ENCODE measurements around the gene EIF4E2. TPM values are rescaled to one million over a fixed set of nuclear protein-coding genes. Genes with fewer than 3 reads are reported as not detected.

EIF4E2 gene
- total RNA-seq, 2 experiments from 2014 or later: 45.9 to 46.0 TPM

DNA sequence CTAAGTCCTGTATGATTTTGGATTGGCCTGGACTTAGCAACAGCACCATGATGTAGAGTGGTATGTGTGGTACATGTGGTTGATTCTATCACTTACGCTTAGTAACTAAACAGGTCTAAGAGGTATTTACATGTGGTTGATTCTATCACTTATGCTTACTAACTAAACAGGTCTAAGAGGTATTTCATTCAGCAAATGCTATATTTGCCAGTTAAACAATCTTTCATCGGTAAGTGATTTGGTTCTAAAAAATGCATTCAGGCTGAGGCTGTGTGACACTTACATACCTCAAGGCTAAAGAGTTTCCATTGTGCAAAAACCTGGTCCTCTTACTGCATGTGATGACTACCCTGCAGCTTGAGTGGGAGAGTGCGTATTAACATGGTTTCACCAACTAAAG, 13.1 kb downstream of the EIF4E2 start:
- ChIA-PET CTCF (no interaction called here), POLR2A (interaction anchor here (1.0 kb wide), 1 partner anchor 10 kb away, joined by 3 read pairs; no protein-coding TSS in a partner anchor)
- no peaks in the 10 kb centered on the region for H3K27me3 Mint-ChIP-seq
- peaks cover 87% of the 10 kb centered on the region for H3K36me3 ChIP-seq (ENCODE audit: insufficient read depth, low read length)
- ATAC-seq (ENCODE audit: poor library complexity) (no peak), DNase-seq (no peak)
- no peak overlapping the region for H3K4me3 ChIP-seq (ENCODE audit: low read length)
- H3K27me3 ChIP-seq (ENCODE audit: control insufficient read depth in 1 of 2, insufficient read depth in 2 of 2, low read length in 2 of 2): no peaks in the 10 kb centered on the region
- no peaks in the 10 kb centered on the region for H3K9me3 ChIP-seq (ENCODE audit: control insufficient read depth in 1 of 2, insufficient read depth in 1 of 2, low read length in 2 of 2)
- H3K27ac ChIP-seq (ENCODE audit: low read depth in 1 of 2, low read length in 2 of 2): no peak overlapping the region
- no peaks in the 10 kb centered on the region for H3K4me1 Mint-ChIP-seq (ENCODE audit: low read depth)
- peaks cover 96% of the 10 kb centered on the region for H3K36me3 Mint-ChIP-seq (ENCODE audit: low read depth)
- H3K27ac Mint-ChIP-seq: no peak overlapping the region
- H3K9me3 Mint-ChIP-seq: no peaks in the 10 kb centered on the region
- no peak overlapping the region for H3K4me3 Mint-ChIP-seq
- TF ChIP-seq, protein P1, sequence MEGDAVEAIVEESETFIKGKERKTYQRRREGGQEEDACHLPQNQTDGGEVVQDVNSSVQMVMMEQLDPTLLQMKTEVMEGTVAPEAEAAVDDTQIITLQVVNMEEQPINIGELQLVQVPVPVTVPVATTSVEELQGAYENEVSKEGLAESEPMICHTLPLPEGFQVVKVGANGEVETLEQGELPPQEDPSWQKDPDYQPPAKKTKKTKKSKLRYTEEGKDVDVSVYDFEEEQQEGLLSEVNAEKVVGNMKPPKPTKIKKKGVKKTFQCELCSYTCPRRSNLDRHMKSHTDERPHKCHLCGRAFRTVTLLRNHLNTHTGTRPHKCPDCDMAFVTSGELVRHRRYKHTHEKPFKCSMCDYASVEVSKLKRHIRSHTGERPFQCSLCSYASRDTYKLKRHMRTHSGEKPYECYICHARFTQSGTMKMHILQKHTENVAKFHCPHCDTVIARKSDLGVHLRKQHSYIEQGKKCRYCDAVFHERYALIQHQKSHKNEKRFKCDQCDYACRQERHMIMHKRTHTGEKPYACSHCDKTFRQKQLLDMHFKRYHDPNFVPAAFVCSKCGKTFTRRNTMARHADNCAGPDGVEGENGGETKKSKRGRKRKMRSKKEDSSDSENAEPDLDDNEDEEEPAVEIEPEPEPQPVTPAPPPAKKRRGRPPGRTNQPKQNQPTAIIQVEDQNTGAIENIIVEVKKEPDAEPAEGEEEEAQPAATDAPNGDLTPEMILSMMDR (IDR thresholded peaks at IDR 0.05): no peak
- intact Hi-C loops (cut with DNase I, micrococcal nuclease): no loop called here
- H3K4me1 ChIP-seq (ENCODE audit: insufficient read depth, low read length): no peaks in the 10 kb centered on the region

GRCh38 chr2:232567721-232568120, 17.2 kb downstream of the EIF4E2 start:
- POLR2A ChIA-PET: interaction anchor here (1.1 kb wide), 1 partner anchor 18 kb away, joined by 3 read pairs; the partner anchor contains the start of gene TIGD1
- ATAC-seq (ENCODE audit: poor library complexity): no peak
- no peaks in the 10 kb centered on the region for H3K9me3 ChIP-seq (ENCODE audit: control insufficient read depth in 1 of 2, insufficient read depth in 1 of 2, low read length in 2 of 2)
- Mint-ChIP-seq H3K4me1 (ENCODE audit: low read depth) (no peaks in the 10 kb centered on the region), H3K27me3 (no peaks in the 10 kb centered on the region), H3K36me3 (ENCODE audit: low read depth) (peaks cover 100% of the 10 kb centered on the region), H3K4me3 (no peak overlapping the region), H3K27ac (no peak overlapping the region), H3K9me3 (no peaks in the 10 kb centered on the region)
- no peak for DNase-seq
- H3K36me3 ChIP-seq (ENCODE audit: insufficient read depth, low read length): peaks cover 78% of the 10 kb centered on the region
- no peak overlapping the region for H3K27ac ChIP-seq (ENCODE audit: low read depth in 1 of 2, low read length in 2 of 2)
- CTCF ChIA-PET: no interaction called here
- intact Hi-C loops (cut with DNase I, micrococcal nuclease): no loop called here
- no peaks in the 10 kb centered on the region for H3K27me3 ChIP-seq (ENCODE audit: control insufficient read depth in 1 of 2, insufficient read depth in 2 of 2, low read length in 2 of 2)
- H3K4me3 ChIP-seq (ENCODE audit: low read length): no peak overlapping the region
- no peaks in the 10 kb centered on the region for H3K4me1 ChIP-seq (ENCODE audit: insufficient read depth, low read length)
- TF ChIP-seq, protein P1 (IDR thresholded peaks at IDR 0.05): no peak

- H3K36me3 ChIP-seq (ENCODE audit: insufficient read depth, low read length): peaks cover 77% of the 10 kb centered on the region
- peaks cover 99% of the 10 kb centered on the region for H3K36me3 Mint-ChIP-seq (ENCODE audit: low read depth)
These were observed 17.7 kb downstream of the EIF4E2 start for GRCh38 chr2:232568161-232568560.

More at GRCh38 chr2:232568161-232568560, 17.7 kb downstream of the EIF4E2 start:
- ChIA-PET CTCF (no interaction called here), POLR2A (interaction anchor here (1.1 kb wide), 1 partner anchor 18 kb away, joined by 3 read pairs; the partner anchor contains the start of gene TIGD1)
- no peak overlapping the region for H3K27ac ChIP-seq (ENCODE audit: low read depth in 1 of 2, low read length in 2 of 2)
- H3K9me3 ChIP-seq (ENCODE audit: control insufficient read depth in 1 of 2, insufficient read depth in 1 of 2, low read length in 2 of 2): no peaks in the 10 kb centered on the region
- Mint-ChIP-seq H3K27ac (no peak overlapping the region), H3K4me1 (ENCODE audit: low read depth) (no peaks in the 10 kb centered on the region), H3K9me3 (no peaks in the 10 kb centered on the region), H3K4me3 (no peak overlapping the region), H3K27me3 (no peaks in the 10 kb centered on the region)
- no peaks in the 10 kb centered on the region for H3K4me1 ChIP-seq (ENCODE audit: insufficient read depth, low read length)
- intact Hi-C loops (cut with DNase I, micrococcal nuclease): no loop called here
- TF ChIP-seq, protein P1 (IDR thresholded peaks at IDR 0.05): no peak
- no peak overlapping the region for H3K4me3 ChIP-seq (ENCODE audit: low read length)
- DNase-seq (no peak), ATAC-seq (ENCODE audit: poor library complexity) (no peak)
- H3K27me3 ChIP-seq (ENCODE audit: control insufficient read depth in 1 of 2, insufficient read depth in 2 of 2, low read length in 2 of 2): no peaks in the 10 kb centered on the region
